HG03439 (cell line): ENCODE data around the gene CATSPER3.

Source experiments
- ATAC-seq: cut with Tn5 transposase; IDR thresholded peaks from one replicate; pipeline ENCODE4 v1.9.1; 2021; ENCODE audit warnings: mild to moderate bottlenecking, moderate library complexity; ENCODE audit not compliant: unreplicated experiment

The CATSPER3 gene

GRCh38 chr5:135027697-135028615, 60.2 kb downstream of the CATSPER3 start:
- ATAC-seq = no peak

- ATAC-seq = no peak
Observed at GRCh38 chr5:135028791-135029476, 61.2 kb downstream of the CATSPER3 start.

GRCh38 chr5:135029477-135030122, 61.9 kb downstream of the CATSPER3 start:
- no peak for ATAC-seq

GRCh38 chr5:135030123-135030955, 62.6 kb downstream of the CATSPER3 start:
- no peak for ATAC-seq

GRCh38 chr5:135030956-135031812, 63.5 kb downstream of the CATSPER3 start:
- ATAC-seq = no peak

- ATAC-seq = no peak
Observed at GRCh38 chr5:135031813-135032694, 64.3 kb downstream of the CATSPER3 start.

GRCh38 chr5:135032695-135032998, 64.9 kb downstream of the CATSPER3 start:
- no peak for ATAC-seq

- no peak for ATAC-seq
Observed at GRCh38 chr5:135032999-135033861, 65.5 kb downstream of the CATSPER3 start.

GRCh38 chr5:135033901-135034235, 66.2 kb downstream of the CATSPER3 start, which contains the start of gene PITX1:
Gene PITX1, minus strand, starts transcription at chr5:135034228. Its CDS starts 347 bp downstream, at chr5:135033881.
- no peak for ATAC-seq

- no peak for ATAC-seq
Observed at GRCh38 chr5:135034236-135034962, 66.7 kb downstream of the CATSPER3 start.

- ATAC-seq = no peak
Observed at GRCh38 chr5:135034963-135035677, 67.4 kb downstream of the CATSPER3 start.

GRCh38 chr5:135035678-135036030, 67.9 kb downstream of the CATSPER3 start:
- no peak for ATAC-seq

- ATAC-seq = no peak
Observed at GRCh38 chr5:135036405-135036804, 68.7 kb downstream of the CATSPER3 start.

- ATAC-seq = no peak
Observed at GRCh38 chr5:135037519-135038204, 70.0 kb downstream of the CATSPER3 start.

GRCh38 chr5:135038205-135038812, 70.6 kb downstream of the CATSPER3 start:
- ATAC-seq = no peak

GRCh38 chr5:135038813-135039270, 71.1 kb downstream of the CATSPER3 start:
- ATAC-seq = no peak
